TTC549 (cell line): ENCODE results near the gene OCA2.

Experiments
- FAIRE-seq: peaks from 2 replicates; lab custom pipeline; 2012; peaks lifted over from hg19 to GRCh38; lab: Jason Lieb, UNC

The OCA2 gene

DNA sequence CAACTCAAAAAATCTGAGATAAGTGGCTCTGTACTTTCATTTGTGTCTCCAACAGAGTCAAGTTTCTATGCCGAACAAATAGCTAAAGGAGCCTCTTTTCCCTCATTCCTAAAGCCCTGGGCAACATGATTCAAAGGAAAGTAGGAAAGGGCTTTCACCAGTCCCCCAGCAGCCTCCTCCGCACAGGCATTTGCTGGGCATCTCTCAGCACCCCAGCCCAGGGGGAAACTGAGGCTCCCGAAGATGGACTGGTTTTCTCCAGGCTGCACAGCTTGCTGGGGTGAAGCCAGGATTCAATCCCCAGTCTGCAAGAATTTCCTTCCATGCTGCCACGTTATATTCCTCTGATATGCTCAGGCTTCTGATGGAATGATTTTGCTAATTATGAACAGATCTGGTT lies 163.8 kb downstream of the OCA2 start:
- FAIRE-seq, result no peak

DNA sequence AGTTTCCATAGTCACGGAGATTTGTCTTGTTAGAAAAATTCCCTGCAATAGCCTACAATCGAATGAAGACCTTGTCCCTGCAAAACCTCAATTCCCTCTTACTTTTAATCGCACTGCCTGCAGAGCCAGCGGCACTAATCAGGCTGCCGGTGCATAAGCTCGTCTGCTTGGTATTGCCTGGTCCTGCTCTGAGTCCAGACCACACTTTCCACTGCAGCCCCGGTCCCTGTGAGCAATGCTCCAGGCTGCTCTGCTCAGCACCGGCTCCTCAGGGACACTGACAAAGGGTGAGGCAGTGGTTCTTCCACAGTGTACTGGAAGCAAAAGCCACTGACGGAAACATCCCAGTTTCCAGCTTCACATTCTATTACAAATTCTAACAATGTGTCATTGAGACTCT lies 164.3 kb downstream of the OCA2 start:
- no peak for FAIRE-seq

DNA sequence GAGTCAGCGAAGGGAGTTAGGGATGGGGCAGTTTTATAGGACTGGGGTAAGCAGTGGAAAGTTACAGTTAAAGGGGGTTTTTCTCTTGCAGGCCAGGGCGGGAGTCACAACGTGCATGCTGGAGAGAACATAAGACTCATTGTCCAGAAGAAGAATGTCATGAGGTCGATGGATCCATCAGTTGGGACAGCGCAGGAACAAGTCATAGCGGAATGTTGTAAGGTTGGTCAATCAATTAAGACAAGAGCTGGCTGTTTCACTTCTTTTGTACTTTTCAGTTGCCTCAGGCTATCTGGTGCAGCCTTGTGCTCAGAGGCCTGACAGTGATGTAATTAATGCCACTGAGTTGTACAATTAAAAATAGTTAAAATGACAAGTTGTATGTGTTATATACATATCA lies 165.6 kb downstream of the OCA2 start:
- no peak for FAIRE-seq

DNA sequence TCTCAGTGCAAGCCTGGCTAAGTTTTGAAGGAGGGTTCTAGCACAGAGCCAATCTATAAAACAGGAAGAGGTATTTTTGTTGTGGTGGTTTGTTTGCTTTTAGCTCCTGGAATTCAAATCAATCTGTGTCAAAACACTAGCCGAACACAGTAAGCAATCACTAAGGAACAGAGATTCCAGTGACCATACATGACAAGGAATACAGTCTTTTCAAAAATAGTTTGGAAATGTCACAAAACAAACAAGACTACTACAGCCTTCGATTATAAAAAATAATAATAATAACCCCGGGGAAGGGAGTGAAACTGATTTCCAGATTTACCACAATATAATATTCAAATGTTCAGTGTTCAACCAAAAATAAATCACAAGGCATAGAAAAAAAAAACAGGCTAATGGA lies 166.5 kb downstream of the OCA2 start:
- no peak for FAIRE-seq

DNA sequence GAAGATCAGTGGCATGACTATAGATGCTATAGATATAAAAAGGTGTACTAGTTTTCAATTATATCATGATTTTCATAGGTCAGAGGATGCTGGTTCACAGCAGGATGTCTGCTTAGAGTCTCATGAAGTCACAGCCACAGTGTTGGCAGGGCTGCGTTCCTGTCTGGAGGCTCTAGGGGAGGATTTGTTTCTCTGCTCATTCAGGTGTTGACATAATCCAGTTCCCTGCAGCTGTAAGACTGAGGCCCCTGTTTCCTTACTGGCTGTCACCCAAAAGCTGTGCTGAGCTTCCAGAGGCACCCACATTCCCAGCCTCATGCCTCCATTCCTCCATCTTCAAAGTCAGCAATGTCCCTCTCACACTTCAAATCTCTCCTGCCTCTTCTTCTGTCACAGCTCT lies 170.7 kb downstream of the OCA2 start:
- FAIRE-seq, result no peak

DNA sequence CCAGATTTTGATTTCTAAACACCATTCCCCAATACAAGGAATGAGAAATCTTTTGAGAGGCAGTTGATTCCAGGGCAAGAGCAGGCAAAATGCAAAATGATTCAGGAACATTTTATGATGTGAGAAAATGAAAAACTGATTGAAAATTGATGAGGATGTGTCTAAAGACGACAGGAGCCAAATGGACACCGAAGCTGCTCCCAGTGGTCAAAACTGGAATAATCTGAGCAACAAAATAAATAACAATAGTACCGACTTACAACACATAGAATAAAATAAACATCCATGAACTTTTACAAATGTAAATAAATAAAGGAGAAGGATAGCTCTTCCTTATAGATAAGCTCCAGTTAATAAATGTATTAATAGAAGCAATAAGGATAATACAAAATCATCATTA lies 186.8 kb downstream of the OCA2 start:
- no peak for FAIRE-seq

DNA sequence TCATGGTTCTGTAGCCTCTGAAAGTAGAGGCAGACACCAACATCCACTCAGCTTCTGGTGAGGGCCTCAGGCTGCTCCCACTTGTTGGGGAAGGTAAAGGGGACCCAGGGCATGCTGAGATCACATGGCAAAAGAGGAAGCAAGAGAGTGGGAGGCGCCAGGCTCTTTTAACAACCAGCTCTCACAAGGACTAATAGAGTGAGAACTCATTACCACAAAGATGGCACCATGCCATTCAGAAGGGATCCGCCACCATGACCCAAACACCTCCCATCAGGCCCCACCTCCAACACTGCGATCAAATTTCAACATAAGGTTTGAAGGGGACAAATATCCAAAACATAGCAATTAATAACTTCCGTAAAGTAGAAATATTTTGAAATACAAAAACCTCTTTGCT lies 192.3 kb downstream of the OCA2 start:
- no peak for FAIRE-seq

DNA sequence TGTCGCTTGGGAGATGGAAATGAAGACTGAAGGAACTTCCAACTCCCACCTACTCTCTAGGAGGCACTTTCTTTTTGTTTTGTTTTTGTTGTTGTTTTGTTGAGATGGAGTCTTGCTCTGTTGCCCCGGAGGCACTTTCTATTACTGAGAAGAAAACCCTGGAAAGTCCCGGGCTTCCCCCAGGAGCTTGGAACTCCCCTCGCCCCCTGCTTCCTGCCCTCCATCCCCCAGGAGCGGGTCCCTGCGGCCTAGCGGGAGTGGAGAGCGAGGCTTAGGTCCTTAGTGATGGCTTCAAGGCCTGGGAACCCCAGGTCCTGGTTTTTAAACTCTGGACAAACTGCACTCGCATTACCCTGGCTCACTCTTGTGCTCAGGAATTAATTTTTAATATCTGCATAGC lies 195.7 kb downstream of the OCA2 start:
- no peak for FAIRE-seq

DNA sequence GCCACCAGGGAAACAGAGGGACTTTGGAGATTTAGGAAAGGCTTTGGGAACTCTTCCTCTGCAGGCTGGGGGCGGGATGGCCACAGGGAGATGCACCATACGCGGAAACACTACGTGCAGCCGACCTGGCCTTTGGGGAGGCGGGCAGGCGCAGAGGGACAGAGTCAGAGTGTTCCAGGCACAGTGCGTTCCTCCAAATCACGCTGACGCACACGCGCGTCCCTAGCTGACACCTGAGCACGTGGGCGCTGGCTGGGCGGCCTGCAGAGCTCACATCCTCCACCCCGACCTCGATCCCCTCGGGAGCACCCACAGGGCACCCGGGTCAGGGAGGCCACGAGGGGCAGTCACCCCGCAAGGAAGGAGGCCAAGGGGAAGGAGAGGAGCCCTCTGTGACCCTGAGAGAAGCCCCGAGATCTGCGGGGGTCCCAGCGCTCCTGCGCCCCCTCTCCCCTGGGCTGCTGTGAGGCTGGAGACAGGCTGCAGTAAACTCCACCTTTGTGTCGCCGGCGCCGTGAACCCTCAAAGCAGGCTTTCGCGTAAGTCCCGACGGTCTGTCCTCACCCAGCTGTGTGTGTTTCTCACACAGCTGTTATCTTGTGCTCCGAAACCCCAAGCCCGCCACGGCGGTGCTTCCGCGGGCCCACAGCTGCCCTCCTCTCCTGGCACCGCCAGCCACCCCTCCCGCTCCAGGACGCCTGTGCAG lies 196.3 kb downstream of the OCA2 start:
- no peak for FAIRE-seq

DNA sequence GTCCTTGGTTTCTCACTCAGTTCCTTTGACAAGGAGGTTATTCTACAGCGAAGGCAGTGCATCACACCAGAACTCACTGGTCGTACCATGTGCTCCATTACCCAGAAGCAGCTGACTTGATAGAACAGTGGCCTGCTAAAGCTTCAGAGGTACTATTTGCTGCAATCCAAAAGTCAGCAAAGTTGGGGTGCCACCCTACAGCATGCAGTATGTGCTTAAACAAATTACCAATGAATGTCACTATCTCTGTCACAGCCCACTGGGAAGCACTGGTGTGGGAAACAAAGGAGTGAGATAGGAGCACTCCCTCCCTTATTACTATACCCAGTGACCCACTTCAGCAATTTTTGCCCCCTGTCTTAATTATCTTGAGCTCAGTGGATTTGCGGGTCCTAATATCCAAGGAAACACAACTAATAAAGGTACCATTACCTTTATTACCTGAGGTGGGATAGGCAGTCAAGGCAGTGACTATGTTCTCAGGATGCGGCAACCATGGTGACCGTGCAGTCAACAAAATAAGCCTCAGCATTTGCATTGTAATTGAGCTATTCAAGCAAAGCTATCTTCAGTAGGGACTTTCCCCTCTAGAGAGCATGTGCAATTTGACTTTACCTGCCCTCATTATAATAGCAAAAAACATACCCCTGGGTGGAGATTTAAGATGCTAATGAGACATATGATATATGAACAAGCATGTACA lies 199.4 kb downstream of the OCA2 start:
- no peak for FAIRE-seq

DNA sequence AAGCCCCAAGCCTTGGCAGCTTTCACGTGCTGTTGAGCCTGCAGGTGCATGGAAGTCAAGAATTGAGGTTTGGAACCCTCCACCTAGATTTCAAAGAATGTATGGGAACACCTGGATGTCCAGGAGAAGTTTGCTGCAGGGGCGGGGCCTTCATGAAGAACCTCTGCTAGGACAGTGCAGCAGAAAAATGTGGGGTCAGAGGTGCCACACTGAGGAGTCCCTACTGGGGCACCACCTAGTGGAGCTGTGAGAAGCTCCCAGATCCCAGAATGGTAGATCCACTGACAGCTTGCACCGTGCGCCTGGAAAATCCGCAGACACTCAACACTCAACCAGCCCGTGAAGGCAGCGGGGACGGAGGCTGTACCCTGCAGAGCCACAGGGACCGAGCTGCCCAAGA lies 201.6 kb downstream of the OCA2 start:
- FAIRE-seq, result no peak

DNA sequence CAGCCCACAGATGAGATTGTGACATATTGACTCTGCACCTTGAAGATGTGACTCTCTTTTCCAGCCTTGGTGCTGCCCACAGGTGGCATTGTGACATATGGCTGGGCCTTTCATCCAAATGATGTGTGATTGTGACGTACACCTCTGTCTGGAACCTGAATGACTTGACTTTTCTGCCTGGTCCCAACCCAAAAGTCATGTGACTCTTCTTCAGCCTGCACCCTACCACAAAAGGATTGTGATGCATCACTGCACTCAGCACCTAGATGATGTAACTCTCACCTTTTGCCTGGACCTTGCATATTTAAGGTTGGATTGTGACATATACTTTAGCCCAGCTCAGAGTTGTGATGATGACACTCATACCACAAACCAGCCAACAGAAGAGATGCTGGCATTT lies 204.5 kb downstream of the OCA2 start:
- no peak for FAIRE-seq

DNA sequence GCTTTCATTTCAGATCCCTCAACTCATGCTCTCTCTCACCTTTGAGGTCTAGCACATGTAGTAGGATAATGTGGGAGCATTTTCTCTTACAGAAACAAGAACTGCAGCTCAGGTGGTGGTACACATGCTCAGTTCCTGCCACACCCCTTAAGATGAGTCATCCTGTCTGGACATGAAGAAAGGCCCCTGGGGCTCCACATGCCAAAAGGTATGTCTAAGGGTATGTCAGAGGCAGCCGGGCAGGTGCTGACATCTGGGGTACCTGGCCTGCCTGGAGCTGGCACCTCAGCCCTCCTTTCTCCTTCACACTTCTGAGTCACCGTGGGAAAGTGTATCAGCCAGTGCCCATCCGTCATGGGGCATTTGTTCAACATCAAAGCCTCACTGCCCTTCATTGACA lies 209.9 kb downstream of the OCA2 start:
- FAIRE-seq, result no peak

DNA sequence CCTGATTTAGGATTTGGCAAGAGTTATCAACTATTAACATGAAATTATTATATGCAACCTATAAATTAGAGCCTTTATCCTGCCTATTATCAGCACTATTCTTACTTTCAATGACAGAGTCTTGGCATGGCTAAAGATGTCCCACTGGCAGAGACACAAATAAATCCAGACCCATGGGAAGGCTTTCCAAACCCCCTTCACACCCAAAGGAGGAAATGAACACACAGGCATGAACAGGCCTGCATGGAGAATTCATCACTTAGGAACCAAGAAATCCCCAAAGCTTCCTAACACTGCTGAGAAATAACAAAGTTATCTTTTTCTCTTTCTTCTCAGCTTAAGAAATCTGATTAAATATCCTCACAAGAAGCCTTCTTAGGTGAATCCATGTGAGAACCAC lies 213.9 kb downstream of the OCA2 start:
- FAIRE-seq, result no peak

DNA sequence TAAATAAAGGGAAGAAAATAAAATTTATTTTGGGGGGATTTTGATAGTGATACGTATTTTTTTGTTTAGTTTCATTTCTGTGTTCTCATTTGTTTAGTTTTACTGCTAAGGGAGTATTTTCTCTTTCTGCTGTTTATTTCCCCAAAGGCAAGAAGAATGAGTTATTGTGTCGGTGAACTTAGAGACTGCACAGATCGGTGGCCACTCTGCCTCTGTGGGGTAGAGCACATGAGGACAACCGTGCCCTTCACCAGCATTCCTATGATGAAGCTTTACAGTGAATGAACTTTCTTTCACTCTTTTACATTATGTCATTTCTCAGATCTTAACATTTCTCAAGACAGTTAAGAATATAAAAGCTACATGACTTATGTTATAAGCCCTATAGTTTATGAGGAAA lies 214.4 kb downstream of the OCA2 start:
- FAIRE-seq, result no peak

DNA sequence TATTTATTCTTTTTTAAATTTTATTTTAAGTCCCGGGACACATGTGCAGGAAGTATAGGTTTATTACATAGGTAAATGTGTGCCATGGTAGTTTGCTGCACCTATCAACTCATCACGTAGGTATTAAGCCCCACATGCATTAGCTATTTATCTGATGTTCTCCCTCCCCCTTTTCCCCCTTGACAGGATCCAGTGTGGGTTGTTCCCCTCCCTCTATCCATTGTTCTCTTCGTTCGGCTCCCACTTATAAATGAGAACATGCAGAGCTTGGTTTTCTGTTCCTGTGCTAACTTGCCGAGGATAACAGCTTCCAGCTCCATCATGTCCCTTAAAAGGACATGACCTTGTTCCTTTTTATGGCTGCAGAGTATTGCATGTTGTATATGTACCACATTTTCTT lies 220.3 kb downstream of the OCA2 start:
- no peak for FAIRE-seq

DNA sequence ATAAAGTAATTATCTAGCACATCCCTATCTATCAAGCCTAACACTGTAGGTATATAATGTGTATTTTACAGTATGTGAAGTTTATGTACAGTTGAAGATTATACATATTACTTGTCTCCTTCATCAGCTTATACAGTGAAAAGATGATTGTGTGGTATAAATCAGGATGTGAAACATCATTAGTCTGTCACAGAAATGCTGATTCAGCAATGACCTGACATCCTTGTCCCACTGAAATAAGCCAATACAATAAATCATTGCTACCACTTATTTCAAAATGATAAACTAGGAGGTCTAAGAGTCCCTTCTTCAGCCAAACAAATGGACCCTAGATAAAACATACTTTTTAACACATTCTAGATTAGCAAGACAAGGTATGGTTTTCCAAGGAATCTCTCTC lies 225.3 kb downstream of the OCA2 start:
- FAIRE-seq, result no peak

DNA sequence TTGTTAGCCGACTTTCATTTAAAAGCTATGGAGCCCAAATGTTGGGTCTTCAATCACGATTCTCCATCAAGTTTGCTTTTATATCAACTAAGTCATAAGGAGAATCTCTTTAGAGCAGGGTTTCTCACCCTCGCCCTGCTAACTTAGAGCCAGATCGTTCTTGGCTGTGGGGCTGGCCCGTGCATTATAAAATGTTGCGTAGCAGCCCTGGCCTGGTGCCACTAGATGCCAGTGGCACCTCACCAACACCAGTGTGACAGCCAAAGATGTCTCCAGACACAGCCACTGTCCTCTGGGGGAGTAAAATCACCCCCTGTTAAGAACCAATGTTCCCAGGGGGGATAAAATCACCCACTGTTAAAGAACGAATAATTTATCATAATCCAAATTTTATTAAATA lies 226.1 kb downstream of the OCA2 start:
- no peak for FAIRE-seq

DNA sequence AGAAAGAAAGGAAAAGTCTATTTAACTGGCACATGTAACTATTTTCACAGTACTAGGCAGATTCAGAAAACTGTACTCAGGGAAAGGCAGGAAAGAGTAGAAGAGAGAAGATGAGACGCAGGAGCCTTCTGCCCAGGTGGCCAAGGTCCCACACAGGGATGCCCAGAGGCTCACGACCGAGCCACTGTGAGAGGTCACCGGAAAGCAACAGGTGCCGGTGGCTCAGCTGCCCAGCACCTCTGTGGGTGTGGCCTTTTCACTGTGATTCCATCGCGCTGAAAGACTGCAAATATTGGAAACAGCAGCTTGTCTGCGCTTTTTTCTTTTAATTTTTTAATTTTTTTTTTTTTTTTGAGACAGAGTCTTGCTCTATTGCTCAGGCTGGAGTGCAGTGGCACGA lies 226.8 kb downstream of the OCA2 start:
- no peak for FAIRE-seq

DNA sequence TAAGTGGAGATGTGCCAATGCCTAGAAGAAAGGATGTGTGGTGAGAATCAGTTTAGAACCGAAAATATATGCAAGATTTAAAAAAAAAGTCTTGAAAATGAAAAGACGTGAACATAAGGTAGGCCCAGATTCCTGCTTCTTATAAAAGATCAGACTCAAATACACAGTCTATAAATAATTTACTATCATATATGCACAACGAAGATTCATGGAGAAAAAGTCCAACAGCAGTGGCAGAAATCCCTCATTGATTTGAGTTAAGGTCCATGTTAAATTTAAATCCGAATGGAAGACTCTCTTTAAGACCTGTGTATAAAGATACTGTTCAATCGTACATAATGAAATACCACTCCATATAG lies 227.2 kb downstream of the OCA2 start:
- FAIRE-seq, result no peak

DNA sequence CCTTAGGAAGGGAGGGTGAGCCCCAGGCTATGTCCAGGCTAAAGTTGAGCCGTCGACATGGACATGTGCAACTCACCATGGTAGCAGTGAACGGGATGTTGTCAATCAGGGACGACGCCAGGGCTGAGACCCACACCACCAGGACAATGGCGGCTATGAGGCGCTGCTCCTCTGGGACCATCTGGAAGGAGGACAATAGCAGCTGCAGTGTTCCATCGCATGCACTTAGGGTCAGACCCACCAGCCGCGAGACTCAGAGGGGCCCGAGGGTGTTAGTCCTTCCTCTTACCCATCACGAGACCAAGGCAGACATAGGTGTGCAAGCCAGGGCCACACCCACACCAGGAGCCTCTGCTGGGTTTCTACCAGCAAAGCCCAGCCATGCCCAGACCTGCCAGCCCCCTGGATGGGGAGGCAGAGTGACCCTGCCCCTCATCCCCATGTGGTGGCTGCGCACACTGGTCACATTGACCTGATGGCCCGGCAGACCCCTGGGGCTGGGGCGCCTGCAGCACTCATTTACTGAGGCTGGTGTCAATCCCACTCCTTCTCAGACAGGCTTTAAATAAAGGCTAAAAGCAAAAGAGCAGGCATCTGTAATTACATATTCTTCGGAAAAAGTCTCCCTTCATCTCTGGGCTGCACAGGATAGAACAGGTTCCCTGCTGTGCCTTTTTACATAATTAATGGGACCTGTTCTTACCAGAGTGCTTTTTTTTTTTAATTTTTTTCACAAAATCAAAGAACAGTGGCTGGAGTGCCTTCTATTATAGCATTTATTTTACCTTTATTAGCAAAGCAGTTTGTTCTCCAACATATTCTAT lies 227.8 kb downstream of the OCA2 start:
- no peak for FAIRE-seq

DNA sequence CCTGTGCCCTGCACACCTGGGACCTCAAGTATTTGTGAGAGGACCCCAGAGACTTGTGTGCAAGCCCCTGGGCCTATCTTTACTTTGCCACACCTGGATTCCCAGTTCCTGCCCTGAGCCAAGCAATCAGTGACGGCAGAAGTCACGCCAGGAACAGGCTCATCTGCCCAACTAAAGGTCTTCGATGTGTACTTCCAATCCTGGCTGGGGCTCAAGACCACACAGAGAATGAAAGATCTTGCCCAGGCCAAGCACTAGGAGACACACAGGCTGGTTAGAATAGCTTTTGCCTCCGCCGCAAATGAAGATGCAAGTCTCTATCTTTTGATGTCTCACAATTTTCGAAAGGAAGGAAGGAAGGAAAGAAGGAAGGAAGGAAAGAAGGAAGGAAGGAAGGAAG lies 228.8 kb downstream of the OCA2 start:
- FAIRE-seq, result no peak

DNA sequence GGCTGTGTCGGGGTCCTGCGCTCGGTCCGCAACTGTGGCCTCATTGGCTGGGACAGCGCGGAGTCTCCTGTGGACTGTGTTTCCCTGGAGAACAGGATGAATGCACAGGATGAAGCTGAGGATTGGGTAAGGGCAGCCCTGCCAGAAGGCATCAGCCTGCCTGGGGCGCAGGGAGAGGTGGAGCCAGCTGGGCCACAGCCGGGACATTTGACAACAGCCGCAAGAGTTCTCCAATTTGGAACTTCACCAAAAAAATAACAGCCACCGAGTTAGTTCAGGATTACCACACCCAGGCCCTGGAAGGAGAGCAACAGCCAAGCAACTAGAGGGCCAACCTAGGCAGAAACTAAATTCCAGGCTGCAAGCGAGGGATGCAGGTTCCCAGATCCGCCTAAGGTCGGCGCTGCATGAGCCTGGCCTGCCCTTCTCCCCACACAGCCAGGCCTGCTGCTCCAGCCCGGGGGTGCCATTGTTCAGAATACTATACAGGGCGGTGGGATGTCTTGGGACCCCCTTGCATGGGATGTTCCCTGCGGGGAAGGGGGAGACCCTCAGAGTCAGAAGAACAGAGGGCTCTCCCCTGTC lies 229.3 kb downstream of the OCA2 start:
- FAIRE-seq, result no peak
